Mesothelial cell of epicardium (in vitro differentiated cells): ENCODE results near the gene LRP1-AS. TPM values are rescaled to one million over a fixed set of nuclear protein-coding genes. Genes with fewer than 3 reads are reported as not detected.

Experiments used
- DNase-seq, 2 experiments: peaks; one replicate each; pipeline ENCODE4 v3.0.0; 2021; ENCODE audit warnings: low spot score in 2 of 2; ENCODE audit not compliant: unreplicated experiment in 2 of 2
- H3K27ac Mint-ChIP-seq: 2 replicates; pipeline ENCODE4 v1.8.0; 2021; ENCODE audit warnings: mixed read lengths
- H3K27me3 Mint-ChIP-seq: 2 replicates; pipeline ENCODE4 v1.8.0; 2021; ENCODE audit warnings: low read depth, mixed read lengths
- H3K36me3 Mint-ChIP-seq: 2 replicates; pipeline ENCODE4 v1.8.0; 2021; ENCODE audit warnings: mixed read lengths
- H3K4me1 Mint-ChIP-seq: 2 replicates; pipeline ENCODE4 v1.8.0; 2021; ENCODE audit warnings: mixed read lengths
- H3K4me3 Mint-ChIP-seq: 2 replicates; pipeline ENCODE4 v1.8.0; 2021; ENCODE audit warnings: mild to moderate bottlenecking, moderate library complexity, mixed read lengths
- H3K9me3 Mint-ChIP-seq: 2 replicates; pipeline ENCODE4 v1.8.0; 2021; ENCODE audit warnings: mixed read lengths
- total RNA-seq: library from RNA; stranded (reverse); gene quantifications from 3 replicates; pipeline ENCODE4 v1.2.1, GENCODE V29; 2021
- TF ChIP-seq, protein P1 (sequence below): fragments of 200-600 bp; sonication (generic); IDR thresholded peaks from one replicate; pipeline ENCODE4 v1.5.0; 2021; ENCODE audit warnings: antibody characterized with exemption; ENCODE audit not compliant: unreplicated experiment

The LRP1-AS gene
- total RNA-seq, 1 donor from 2014 or later = not detected

DNA sequence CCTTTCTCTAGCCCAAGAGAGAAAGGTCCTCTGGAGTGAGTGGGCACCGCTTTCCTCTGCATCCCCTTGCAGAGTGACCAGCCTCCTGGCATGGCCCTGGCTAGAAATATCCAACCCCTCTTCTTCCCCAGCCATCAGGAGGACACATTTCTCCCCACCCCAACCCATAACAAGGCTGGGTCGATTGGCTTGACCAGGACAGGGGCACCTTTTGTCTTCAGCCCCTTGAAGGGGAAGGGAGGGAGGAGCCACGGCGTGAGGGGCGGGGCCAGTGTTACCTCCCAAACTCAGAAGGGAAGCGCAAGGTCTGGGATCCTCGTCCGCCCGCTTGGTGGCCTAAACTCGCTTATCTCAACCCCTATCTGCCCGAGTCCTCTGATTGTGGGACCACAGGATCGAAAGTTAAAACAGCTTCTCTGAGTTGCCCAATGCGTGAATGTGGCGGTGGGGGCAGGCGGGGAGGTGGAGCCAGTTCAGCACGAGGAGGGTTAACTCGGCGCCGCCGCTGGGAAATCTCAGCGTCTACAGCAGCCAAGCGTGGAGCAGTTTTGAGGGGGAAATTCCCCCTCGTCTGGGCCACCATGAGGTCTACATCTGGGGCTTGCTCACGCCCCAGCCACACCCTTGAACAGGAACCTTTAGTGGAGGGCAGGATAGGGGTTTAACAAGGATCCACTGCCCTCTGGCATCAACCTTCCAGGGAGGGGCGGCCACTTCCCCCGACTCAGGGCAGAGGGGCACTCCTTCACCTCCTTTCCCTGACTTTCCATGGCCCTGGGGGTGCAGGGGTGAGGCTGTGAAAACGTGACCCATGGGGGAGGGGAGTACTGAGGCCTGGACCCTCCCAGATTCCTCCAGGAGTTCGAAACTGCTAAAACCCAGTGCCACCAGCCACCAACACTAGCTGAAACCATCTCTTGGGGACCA lies 37.1 kb downstream of the LRP1-AS start:
- Mint-ChIP-seq H3K9me3 (no peaks in the 10 kb centered on the region), H3K27me3 (no peaks in the 10 kb centered on the region), H3K4me3 (peak overlapping the region; percentile 81), H3K4me1 (peaks cover 40% of the 10 kb centered on the region), H3K36me3 (peaks cover 18% of the 10 kb centered on the region), H3K27ac (peak overlapping the region; percentile 97)
- TF ChIP-seq, protein P1, sequence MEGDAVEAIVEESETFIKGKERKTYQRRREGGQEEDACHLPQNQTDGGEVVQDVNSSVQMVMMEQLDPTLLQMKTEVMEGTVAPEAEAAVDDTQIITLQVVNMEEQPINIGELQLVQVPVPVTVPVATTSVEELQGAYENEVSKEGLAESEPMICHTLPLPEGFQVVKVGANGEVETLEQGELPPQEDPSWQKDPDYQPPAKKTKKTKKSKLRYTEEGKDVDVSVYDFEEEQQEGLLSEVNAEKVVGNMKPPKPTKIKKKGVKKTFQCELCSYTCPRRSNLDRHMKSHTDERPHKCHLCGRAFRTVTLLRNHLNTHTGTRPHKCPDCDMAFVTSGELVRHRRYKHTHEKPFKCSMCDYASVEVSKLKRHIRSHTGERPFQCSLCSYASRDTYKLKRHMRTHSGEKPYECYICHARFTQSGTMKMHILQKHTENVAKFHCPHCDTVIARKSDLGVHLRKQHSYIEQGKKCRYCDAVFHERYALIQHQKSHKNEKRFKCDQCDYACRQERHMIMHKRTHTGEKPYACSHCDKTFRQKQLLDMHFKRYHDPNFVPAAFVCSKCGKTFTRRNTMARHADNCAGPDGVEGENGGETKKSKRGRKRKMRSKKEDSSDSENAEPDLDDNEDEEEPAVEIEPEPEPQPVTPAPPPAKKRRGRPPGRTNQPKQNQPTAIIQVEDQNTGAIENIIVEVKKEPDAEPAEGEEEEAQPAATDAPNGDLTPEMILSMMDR = no peak
- DNase-seq = peak in 1 of 2 experiments; percentile 74

DNA sequence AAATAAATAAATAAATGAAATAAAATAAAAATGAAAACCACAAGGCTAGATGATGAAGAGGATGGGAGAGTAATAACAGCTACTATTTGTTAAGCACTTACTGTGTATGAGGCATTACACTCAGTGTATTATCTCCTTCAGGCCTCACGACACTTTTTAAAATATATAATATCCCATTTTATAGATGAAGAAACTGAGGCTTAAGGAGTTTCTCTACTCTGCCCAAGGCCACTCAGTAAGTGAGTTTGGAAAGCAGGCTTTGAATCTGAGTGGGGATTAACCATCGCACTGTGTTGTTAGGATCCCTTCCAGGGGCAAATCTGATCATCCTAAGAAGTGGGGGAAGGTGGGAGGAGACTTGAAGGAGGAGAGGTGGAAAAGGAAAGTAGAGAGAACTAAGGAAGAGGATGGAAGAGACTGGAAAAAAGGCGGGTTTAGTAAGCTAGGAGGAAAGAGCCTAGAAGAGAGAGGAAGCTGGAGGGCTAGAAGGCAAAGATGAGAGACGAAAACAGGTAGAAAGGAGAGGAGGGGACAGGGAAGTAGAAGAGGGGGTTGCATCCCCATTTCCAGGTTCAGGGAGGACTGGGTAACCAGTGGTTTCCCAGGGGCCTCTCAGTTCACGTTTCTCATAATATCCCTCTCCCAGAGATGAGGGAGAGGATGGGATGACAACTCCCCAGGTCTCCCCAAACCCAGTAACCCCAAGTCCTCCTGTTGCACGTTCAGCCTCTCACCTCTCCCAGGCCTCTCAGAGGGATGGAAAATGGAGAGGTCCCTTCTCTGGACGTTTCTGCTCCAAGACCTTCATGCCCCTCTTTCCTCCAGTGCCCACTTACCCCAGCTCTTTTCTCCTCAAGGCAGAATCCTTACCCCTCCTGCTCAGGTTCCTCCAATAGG lies 38.0 kb downstream of the LRP1-AS start:
- Mint-ChIP-seq H3K27me3 (no peaks in the 10 kb centered on the region), H3K4me1 (peaks cover 40% of the 10 kb centered on the region), H3K27ac (peak overlapping the region; percentile 97), H3K4me3 (peak overlapping the region; percentile 81), H3K9me3 (no peaks in the 10 kb centered on the region), H3K36me3 (peaks cover 23% of the 10 kb centered on the region)
- DNase-seq = no peak
- TF ChIP-seq, protein P1 = no peak

DNA sequence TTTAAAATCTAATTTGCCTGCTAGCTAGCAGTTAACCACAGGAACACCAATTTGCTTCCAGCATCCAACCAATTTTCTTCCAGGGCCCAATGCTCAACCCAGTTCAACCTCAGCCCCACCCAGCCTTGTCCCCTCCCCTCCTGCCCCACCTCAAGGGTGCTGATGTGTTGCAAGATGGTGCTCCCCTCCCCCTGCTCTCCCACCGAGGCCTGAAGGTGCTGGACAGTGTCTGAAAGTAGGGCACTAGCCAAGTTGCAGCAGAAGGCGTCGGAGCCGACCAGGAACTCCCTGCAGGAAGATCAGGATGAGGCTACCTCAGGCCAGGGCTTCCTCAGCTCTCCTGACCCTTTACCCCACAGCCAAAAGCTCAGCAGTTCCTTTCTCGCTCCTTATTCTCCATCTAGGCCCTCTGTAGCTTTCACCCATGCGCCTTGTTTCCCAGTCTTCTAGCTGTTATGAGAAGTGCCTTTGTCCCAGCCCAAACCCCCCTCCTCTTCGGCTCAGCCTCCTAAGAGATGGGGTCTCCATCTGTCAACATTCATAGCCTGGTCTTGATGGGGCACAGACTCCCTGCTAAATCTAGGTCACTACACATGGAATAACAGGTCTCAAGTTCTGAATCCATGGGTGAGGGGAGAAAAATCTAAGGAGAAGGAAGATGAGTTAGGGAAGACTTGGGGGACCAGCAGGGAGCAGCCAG lies 39.8 kb downstream of the LRP1-AS start:
- no peaks in the 10 kb centered on the region for H3K9me3 Mint-ChIP-seq
- H3K36me3 Mint-ChIP-seq = peaks cover 30% of the 10 kb centered on the region
- TF ChIP-seq, protein P1 = no peak
- peak overlapping the region; percentile 2 for H3K27ac Mint-ChIP-seq
- H3K4me1 Mint-ChIP-seq = peaks cover 37% of the 10 kb centered on the region
- no peaks in the 10 kb centered on the region for H3K27me3 Mint-ChIP-seq
- DNase-seq = no peak
- no peak overlapping the region for H3K4me3 Mint-ChIP-seq

DNA sequence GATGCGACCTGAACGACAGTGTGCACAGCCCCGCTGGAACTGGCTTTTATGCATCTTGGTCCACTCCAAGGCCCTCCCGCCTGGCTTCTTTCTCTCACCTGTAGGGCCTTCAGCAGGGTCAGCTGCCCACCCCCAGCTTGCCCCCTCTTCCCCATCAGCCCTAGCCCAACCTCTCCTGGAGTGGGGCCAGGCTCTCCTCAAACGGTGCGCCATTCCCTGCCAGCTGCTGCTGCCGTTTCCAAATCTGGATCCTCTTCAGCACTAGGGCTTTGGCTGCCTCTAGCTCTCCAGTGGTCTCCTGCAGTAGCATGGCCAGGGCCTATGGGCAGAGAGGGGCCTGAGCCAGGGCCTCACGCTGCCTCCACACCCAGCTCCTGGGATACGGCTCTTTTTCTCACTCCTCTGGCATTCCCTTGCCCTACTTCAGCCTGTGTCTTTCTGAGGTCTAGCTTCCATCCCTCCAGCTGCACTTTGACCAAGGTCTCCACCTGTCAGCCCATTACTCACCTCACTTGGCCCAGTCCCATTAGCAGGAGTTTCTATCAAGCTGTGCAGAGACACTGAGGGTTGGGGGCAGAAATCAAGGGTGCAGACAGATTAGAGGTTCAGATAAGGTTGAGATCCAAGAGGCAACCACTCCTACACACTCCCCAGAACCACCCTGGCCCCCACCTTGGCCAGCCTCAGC lies 41.3 kb downstream of the LRP1-AS start:
- Mint-ChIP-seq H3K4me3 (no peak overlapping the region), H3K36me3 (peaks cover 30% of the 10 kb centered on the region), H3K27ac (no peak overlapping the region), H3K27me3 (no peaks in the 10 kb centered on the region), H3K9me3 (no peaks in the 10 kb centered on the region), H3K4me1 (peaks cover 24% of the 10 kb centered on the region)
- no peak for DNase-seq
- TF ChIP-seq, protein P1 = no peak
